Activated CD8-positive, alpha-beta memory T cell treated with anti-CD3 and anti-CD28 coated beads, Interleukin-2, amount 50 U/mL, for 4 hours (primary cell): ENCODE results near the gene PAPPA2.
"Not testable (repeated sequence)": the region's sequence is repeated elsewhere in the genome, so short reads cannot be mapped to it uniquely, and the experiment has no call there.

Experiments
- DNase-seq: peaks from one replicate; pipeline ENCODE4 v3.0.0-alpha.2; 2020

Gene PAPPA2

GRCh38 chr1:176605176-176605575 lies 142.2 kb downstream of the PAPPA2 start:
- no peak for DNase-seq

DNA sequence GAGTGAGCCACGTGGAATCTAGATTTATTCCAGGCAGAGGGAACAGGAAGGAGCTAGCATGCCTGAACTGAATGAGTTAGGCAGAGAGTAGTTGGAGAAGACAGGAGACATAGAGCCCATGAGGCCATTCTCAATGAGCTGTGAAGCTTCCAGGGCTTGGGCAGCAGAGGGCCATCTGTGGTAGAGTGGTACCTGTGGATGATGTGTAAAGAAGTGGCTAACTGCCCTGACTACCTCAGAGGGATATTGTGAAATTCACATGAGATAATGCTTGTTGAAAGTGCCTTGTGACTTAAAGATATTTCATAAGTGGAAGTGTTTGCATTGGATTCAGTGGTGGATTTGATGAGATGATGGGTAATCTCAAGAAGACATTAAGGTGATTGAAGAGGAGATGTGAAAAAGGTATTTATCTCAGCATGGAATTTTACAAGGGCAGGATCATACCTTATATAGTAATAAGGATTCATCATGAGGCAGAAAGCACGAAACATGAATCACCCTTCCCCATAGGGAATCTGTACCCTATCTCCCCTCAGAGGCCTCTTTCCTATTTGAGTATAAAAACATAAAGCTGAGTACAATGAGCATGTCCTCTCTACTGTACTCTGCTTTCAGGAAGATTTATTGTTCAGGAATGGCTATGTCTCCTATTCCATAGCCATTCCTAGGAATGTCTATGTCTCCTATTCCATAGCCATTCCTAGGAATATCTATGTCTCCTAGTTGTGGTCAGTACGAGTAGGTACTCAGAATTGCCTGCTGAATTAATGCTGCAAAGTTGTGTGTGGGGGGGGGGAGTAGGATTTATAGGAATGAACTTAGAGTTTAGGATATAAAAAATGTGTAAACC lies 146.8 kb downstream of the PAPPA2 start:
- no peak for DNase-seq

DNA sequence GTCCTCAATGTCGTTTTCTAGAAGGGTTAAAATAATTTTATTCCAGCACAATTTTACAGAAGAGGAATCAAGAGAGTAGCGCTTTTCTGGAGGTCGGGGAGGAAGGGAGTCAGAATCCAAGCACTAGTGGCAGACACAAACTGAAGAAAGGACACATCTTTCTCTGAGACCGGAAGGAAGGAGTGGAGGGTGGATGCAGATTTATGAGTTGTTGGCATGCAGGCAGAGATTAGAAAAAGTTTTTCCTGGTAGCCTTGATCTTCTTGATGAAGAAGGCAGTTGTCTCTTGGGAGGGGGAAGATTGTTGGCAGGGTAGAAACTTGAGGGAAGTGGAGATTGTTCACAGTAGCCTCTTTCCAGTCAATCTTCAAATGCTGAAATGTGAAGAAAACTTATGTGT lies 149.8 kb downstream of the PAPPA2 start:
- DNase-seq = no peak

DNA sequence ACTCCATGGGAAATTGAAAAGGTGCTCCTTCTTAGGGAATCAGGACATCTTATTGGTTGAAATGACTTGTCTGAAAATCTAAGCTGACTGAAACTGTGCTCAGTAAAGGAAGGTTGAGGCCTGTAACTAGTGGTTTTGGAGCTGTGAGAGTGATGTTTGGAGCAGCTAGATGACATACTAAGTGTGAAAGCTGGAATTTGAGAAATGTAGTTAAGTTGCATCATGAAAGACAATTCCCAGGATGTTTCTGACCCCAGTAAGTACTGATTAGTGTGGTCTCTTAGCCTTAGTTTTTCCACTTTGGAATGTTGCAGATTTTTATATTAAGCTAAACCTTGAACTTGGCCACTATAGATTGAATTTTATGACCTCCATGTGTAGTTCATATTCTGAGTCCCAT lies 154.9 kb downstream of the PAPPA2 start:
- no peak for DNase-seq

GRCh38 chr1:176619261-176619660 lies 156.3 kb downstream of the PAPPA2 start:
- DNase-seq = no peak

- no peak for DNase-seq
Measured at GRCh38 chr1:176625365-176625764, 162.4 kb downstream of the PAPPA2 start.

- DNase-seq = no peak
Measured at GRCh38 chr1:176626572-176627061, 163.6 kb downstream of the PAPPA2 start.

GRCh38 chr1:176628775-176629174 lies 165.8 kb downstream of the PAPPA2 start:
- no peak for DNase-seq

DNA sequence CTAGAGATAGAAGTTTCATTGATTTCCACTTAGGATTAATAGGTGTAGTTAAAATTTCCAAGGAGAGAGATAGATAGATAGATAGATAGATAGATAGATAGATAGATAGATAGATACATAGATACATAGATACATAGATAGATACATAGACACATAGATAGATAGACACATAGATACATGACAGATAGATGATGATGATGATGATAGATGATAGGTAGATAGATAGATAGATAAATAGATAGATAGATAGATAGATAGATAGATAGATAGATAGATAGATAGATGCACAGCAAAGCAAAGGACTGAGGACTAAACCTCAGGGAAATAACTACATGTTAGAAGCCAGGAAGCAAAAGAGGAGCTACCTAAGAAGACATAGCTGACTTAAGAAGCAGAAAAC lies 171.8 kb downstream of the PAPPA2 start:
- DNase-seq = not testable (repeated sequence)

- no peak for DNase-seq
Measured at GRCh38 chr1:176638713-176639526, 175.9 kb downstream of the PAPPA2 start.

DNA sequence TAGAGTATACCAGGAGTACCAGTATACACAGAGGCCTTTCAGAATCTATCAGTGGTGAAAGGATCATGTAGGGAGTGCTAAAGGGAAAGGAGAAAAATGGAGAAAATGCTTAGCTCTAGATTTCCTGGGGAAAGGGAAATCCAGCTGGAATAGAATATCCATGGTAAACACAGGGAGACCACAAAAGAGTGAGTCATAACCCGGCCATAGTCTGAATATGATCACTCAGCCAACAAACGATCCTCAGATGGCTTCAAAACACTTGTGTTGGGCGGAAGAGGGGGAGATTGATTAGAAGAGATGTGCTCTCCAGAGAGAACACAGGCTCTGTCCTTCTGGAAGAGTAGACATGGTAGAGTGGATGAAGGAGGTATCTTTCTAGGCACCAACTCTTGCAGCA lies 180.6 kb downstream of the PAPPA2 start:
- no peak for DNase-seq

GRCh38 chr1:176648556-176648955 lies 185.6 kb downstream of the PAPPA2 start:
- no peak for DNase-seq

DNA sequence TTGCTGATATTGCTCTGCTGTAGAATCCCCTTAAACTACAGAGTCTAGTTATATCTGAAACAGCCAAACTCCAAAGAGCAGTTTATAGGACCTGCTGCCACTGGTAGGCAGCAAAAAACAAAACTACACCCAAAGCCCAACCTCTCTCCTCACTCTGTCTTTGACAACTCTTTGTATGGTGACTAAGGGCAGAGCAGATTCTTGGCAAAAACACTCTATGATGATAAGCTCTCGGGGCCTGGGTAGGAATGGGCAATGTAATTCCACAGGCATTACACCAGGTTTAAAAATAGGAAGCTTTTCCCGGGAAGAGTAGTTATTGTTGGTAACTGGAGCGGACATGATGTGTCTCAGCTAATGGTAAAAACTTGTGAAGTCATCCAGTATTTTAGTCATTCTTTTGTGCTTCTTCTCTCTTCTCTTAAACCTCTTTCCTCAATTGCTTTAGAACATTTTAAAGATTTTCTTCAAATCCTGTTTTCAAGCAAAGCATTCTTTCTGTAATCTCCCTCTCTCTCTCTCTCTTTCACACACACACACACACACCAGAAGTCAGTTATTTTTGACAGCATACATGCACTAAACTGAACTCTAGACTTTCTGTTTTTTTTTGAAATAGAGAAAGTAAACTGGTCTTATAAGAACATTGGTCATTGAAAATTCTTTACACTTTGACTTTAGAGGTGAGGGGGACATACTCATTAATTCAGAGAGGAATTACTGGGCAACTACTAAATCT lies 193.5 kb downstream of the PAPPA2 start:
- DNase-seq = no peak

DNA sequence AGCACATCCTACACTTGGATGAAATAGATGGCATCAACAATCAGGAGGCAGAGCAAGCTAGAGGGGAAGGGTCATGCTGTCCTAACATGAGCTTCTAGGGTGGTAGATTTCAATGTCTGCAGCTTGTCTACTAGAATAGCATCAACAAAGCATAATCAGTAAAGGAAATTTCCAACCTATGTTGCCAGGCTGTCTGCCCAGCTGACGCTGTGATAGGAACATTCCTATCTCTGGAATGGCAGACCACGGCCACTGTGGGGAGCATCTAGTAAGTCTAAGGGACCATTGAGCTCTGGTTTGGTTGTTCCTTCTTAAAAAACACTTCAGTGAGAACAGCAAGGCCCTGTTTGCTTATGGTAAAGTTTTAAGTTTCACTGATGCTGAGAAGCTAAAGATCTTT lies 206.8 kb downstream of the PAPPA2 start:
- DNase-seq = no peak

DNA sequence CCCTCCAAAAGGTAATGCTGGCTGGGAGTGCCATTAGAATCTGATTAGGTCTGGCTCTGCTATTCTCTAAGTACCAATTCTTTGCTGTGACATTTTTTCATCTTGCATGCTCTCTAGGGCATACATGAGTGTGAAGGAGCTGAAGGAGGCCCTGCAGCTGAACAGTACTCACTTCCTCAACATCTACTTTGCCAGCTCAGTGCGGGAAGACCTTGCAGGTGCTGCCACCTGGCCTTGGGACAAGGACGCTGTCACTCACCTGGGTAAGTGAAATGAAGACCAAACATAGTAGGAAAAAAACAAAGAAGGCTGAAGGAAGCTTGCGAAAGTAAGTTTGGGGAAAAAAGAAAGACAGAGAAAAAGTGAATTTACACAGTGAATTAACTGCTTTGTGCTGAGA lies 207.9 kb downstream of the PAPPA2 start:
- DNase-seq = no peak

DNA sequence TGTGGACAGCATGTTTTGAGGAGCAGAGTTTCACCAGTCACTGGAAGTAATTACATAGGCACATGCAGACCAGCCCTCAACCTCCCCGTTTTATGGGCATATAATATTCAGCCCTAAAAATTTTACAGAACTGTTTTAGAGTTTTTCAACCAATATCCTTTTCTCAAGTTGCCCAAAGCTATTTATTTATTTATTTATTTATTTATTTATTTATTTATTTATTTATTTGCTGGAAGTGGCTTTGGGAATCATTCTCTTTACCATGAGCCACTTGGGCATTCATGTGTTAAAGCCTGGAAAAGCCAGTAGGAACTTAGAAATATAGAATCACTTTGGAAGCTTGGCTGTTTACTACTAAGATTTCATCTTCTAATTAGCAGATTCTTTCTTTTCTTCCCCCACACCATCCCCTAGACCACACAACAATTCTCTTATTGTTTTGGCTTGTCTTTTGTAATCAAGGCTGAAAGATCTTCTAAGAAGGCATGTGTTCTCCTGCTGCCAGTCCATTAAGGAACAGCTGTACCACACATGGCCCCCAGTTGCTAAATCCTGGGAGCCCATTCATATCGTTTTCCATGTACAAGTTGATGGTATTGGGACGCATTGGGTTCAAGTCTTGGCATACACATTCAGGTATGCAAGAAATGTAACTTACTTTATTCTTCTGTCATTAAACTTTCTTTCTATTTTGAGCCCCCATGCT lies 220.0 kb downstream of the PAPPA2 start:
- DNase-seq = no peak

DNA sequence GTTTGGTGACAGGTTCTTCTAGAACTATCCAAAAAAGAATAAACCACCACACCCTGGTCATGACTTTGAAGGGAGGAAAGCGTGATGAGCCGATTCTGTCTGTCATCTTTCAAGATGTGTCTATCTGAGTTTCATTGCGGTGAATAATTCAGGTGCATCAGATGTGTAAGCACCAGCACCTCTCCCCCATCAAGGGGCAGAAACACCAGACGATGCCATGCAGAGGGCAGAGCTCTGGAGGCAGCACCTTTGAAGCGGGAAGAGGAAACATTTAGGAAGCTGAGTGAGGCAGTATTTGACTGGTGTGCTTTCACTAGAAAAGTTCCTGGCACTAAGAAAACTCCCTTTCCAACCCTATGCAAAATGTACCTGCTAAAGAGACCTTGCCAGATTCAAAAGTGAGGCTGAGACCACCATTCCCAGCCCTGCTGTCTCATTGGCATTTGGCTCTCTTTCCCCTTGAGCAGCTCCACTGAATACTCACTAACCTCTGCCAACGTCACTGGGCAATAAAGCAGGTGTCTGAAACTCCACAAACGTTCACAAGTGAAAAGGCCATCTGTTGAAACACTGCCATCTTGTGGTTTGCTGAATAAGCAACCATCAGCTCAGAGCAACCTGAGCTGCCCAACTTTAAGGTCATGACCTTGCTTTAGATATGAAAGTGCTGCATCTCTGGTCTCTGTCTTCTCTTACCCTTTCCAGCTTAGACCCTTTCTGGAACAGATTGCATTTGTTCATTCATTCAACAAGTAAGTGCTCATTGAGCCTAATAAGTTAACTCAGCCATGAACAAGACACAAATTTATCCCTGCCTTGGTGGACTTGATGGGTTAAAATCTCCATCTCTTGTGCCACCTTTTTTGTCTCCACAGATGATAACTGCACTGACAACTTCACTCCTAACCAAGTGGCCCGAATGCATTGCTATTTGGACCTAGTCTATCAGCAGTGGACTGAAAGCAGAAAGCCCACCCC lies 228.6 kb downstream of the PAPPA2 start:
- no peak for DNase-seq

- DNase-seq = no peak
Measured at GRCh38 chr1:176692431-176692830, 229.5 kb downstream of the PAPPA2 start.

DNA sequence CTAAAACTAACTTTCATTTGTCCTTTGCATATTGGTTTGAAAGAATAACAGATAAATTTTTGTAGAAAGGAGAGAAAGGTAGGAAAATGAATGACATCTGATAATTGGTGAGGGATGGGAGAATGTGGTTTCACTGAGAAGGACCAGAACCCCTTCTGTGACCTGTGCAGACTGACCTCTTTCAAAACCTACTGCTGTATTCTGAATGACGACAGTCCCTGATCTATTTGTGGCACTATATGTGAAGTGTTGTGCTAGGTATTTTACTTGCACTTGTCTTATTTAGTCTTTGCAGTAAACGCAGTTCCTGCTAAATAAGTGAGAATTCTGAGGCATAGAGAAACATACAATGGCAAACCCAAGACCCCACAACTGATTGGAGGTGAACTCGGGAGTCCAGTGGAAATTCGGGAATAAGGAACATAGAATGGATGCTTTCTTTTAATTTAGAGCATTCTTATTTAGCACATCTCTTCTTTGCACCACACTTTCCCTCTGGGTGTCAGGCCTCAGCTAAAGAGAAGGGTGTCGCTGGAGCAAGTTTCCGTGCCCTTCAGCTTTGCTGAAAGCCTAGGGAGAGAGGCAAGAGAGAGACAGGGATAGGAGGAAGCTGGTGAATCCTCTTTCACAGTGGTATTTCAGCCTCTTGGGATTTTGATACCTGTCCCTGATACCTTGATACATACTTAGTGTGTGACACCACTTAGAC lies 230.2 kb downstream of the PAPPA2 start:
- DNase-seq = no peak

DNA sequence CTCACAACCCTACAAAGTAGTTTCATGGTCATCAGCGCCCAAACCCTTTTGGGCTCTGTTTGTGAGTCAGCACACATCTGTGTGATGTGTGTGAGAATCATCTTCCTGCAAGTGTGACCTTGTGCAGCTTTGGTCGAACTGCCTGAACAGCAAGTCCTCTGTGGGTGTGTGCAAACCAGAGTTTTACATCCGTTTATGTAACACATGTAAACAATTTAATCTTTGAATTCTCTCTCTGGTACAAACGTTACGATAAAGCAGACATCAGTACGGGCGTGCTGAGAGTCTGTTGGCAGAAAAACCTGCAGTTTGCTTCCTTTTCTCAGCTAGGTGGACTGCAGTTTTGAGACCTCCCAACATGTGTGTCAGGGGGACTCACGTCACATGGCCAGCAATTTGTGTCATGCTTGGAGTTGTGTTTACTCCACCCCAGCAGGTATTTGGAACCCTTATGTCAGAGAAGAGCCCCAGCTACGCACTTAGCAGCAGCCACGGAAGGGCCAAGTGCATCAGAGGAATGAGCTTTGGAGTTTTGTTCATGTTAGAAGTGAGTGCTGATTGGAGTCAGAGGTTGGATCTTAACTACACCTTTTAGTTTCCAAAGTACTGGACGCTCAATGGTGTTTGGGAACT lies 230.8 kb downstream of the PAPPA2 start:
- no peak for DNase-seq
